HEK293T (cell line): ENCODE data around the gene BBS5.

Experiments used
- CTCF ChIA-PET: fragments of 350-600 bp; formaldehyde crosslinking; extraction: SDS; loops from one replicate; lab custom pipeline; 2021; ENCODE audit warnings: antibody characterized with exemption, inconsistent platforms; lab: Yijun Ruan, JAX
- POLR2A ChIA-PET: fragments of 350-600 bp; formaldehyde crosslinking; extraction: SDS; loops from one replicate; lab custom pipeline; 2020; ENCODE audit warnings: antibody characterized with exemption, inconsistent platforms; lab: Yijun Ruan, JAX
- DNase-seq: peaks from one replicate; pipeline ENCODE4 v3.0.0; 2012; ENCODE audit warnings: mixed read lengths; ENCODE audit errors: extremely low spot score
- ARNT ChIP-seq: fragments of 450-650 bp; IDR thresholded peaks from 2 replicates; pipeline ENCODE4 v1.6.1; 2017; ENCODE audit warnings: mild to moderate bottlenecking
- BHLHE40 ChIP-seq: fragments of 450-650 bp; IDR thresholded peaks from 2 replicates; pipeline ENCODE4 v1.6.1; 2016; ENCODE audit warnings: mild to moderate bottlenecking, moderate library complexity, borderline replicate concordance
- CTBP1 ChIP-seq: fragments of 450-650 bp; IDR thresholded peaks from 2 replicates; pipeline ENCODE4 v1.6.1; 2016; ENCODE audit warnings: borderline replicate concordance
- ELF4 ChIP-seq: fragments of 450-650 bp; IDR thresholded peaks from 2 replicates; pipeline ENCODE4 v1.6.1; 2017; ENCODE audit warnings: antibody characterized with exemption
- FOXA1 ChIP-seq: fragments of 450-650 bp; IDR thresholded peaks from 2 replicates; pipeline ENCODE4 v1.6.1; 2016; ENCODE audit warnings: mild to moderate bottlenecking
- FOXK2 ChIP-seq: fragments of 450-650 bp; IDR thresholded peaks from 2 replicates; pipeline ENCODE4 v1.6.1; 2016; ENCODE audit warnings: mild to moderate bottlenecking
- FOXM1 ChIP-seq: fragments of 450-650 bp; IDR thresholded peaks from 2 replicates; pipeline ENCODE4 v1.6.1; 2017; ENCODE audit warnings: mild to moderate bottlenecking, borderline replicate concordance
- HDGF ChIP-seq: fragments of 450-650 bp; IDR thresholded peaks from 2 replicates; pipeline ENCODE4 v1.6.1; 2017; ENCODE audit warnings: antibody characterized with exemption, borderline replicate concordance
- L3MBTL2 ChIP-seq: fragments of 450-650 bp; conservative IDR thresholded peaks from 2 replicates; pipeline ENCODE4 v1.6.1; 2016; ENCODE audit warnings: mild to moderate bottlenecking
- LEF1 ChIP-seq: fragments of 450-650 bp; IDR thresholded peaks from 2 replicates; pipeline ENCODE4 v1.6.1; 2017; ENCODE audit warnings: mild to moderate bottlenecking, borderline replicate concordance
- NFRKB ChIP-seq: fragments of 450-650 bp; IDR thresholded peaks from 2 replicates; pipeline ENCODE4 v1.6.1; 2016; ENCODE audit warnings: mild to moderate bottlenecking, moderate library complexity
- SP1 ChIP-seq: fragments of 450-650 bp; IDR thresholded peaks from 2 replicates; pipeline ENCODE4 v1.6.1; 2017
- SUZ12 ChIP-seq: fragments of 450-650 bp; IDR thresholded peaks from 2 replicates; pipeline ENCODE4 v1.6.1; 2016; ENCODE audit warnings: mild to moderate bottlenecking
- TARDBP ChIP-seq: fragments of 450-650 bp; IDR thresholded peaks from 2 replicates; pipeline ENCODE4 v1.6.1; 2016
- ZNF384 ChIP-seq: fragments of 450-650 bp; IDR thresholded peaks from 2 replicates; pipeline ENCODE4 v1.6.1; 2016
- TF ChIP-seq, protein P1 (sequence below): fragments of 450-650 bp; IDR thresholded peaks from 2 replicates; pipeline ENCODE4 v1.6.1; 2016

Gene BBS5

GRCh38 chr2:169507698-169508097, 28.4 kb downstream of the BBS5 start:
- no peak for DNase-seq
- CTCF ChIA-PET: interaction anchor here (1.0 to 1.3 kb wide), 2 partner anchors 28 to 29 kb away, joined by 3 read pairs; partner anchors contain the start of gene BBS5
- POLR2A ChIA-PET: no interaction called here
- TF ChIP-seq L3MBTL2 (no peak), LEF1 (no peak), ELF4 (no peak), TARDBP (no peak), SP1 (no peak), ZNF384 (no peak), FOXM1 (no peak), FOXA1 (no peak), ARNT (no peak)
- TF ChIP-seq, protein P1, sequence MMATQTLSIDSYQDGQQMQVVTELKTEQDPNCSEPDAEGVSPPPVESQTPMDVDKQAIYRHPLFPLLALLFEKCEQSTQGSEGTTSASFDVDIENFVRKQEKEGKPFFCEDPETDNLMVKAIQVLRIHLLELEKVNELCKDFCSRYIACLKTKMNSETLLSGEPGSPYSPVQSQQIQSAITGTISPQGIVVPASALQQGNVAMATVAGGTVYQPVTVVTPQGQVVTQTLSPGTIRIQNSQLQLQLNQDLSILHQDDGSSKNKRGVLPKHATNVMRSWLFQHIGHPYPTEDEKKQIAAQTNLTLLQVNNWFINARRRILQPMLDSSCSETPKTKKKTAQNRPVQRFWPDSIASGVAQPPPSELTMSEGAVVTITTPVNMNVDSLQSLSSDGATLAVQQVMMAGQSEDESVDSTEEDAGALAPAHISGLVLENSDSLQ: no peak

GRCh38 chr2:169509298-169509885, 30.1 kb downstream of the BBS5 start, which contains the start of gene KLHL41:
Gene KLHL41 (plus strand): TSS chr2:169509702. CDS start chr2:169509779, 77 bp downstream.
- peak; percentile 45 for DNase-seq
- no peak for TF ChIP-seq LEF1
- TF ChIP-seq HDGF: no peak
- TF ChIP-seq CTBP1: no peak
- no peak for TF ChIP-seq ELF4
- TF ChIP-seq TARDBP: no peak
- TF ChIP-seq FOXM1: no peak
- TF ChIP-seq FOXK2: no peak
- TF ChIP-seq ZNF384: no peak
- no peak for TF ChIP-seq SUZ12
- no peak for TF ChIP-seq FOXA1
- no peak for TF ChIP-seq L3MBTL2
- TF ChIP-seq, protein P1: no peak
- no peak for TF ChIP-seq BHLHE40
- TF ChIP-seq ARNT: no peak
- TF ChIP-seq SP1: no peak
- no peak for TF ChIP-seq NFRKB
- ChIA-PET POLR2A (interaction anchor here (0.8 kb wide), 1 partner anchor 289 kb away, joined by 3 read pairs; the partner anchor contains the start of gene SSB), CTCF (no interaction called here)

GRCh38 chr2:169509955-169510354, 30.7 kb downstream of the BBS5 start:
- DNase-seq: no peak
- CTCF ChIA-PET: no interaction called here
- POLR2A ChIA-PET: interaction anchor here (0.8 kb wide), 1 partner anchor 289 kb away, joined by 3 read pairs; the partner anchor contains the start of gene SSB
- TF ChIP-seq HDGF (no peak), CTBP1 (no peak), SP1 (no peak)

DNA sequence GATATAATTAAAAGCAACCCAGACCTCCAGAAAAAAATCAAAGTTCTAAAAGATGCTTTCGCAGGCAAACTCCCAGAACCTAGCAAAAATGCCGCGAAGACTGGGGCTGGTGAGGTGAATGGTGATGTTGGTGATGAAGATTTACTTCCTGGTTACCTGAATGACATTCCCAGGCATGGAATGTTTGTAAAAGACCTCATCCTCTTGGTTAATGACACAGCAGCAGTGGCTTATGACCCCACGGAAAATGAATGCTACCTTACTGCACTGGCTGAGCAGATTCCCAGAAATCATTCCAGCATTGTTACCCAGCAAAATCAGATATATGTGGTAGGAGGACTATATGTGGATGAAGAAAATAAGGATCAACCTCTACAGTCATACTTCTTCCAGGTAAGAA, 31.2 kb downstream of the BBS5 start:
- ChIA-PET POLR2A (no interaction called here), CTCF (no interaction called here)
- no peak for DNase-seq
- no peak for TF ChIP-seq FOXM1
- no peak for TF ChIP-seq L3MBTL2
- TF ChIP-seq BHLHE40: no peak
- TF ChIP-seq CTBP1: no peak
- TF ChIP-seq, protein P1: no peak
- no peak for TF ChIP-seq FOXK2
- no peak for TF ChIP-seq NFRKB
- no peak for TF ChIP-seq HDGF
- TF ChIP-seq ELF4: no peak
- no peak for TF ChIP-seq ARNT
- no peak for TF ChIP-seq ZNF384
- no peak for TF ChIP-seq TARDBP
- TF ChIP-seq SUZ12: no peak
- TF ChIP-seq SP1: no peak
- no peak for TF ChIP-seq LEF1

- DNase-seq: peak; percentile 32
- ChIA-PET POLR2A (no interaction called here), CTCF (no interaction called here)
- TF ChIP-seq FOXM1 (no peak), FOXA1 (no peak), SUZ12 (no peak), FOXK2 (no peak), CTBP1 (no peak), L3MBTL2 (no peak), LEF1 (no peak), BHLHE40 (no peak), ZNF384 (no peak), SP1 (no peak), NFRKB (no peak), ELF4 (no peak)
- TF ChIP-seq, protein P1: no peak
These were observed 32.5 kb downstream of the BBS5 start for GRCh38 chr2:169511818-169512217.
